GM10248 (cell line): ENCODE data around the gene CDH22.

Source experiments
- CTCF ChIA-PET: fragments of 300-600 bp; sonication (Branson Sonifier 250); formaldehyde crosslinking; extraction: SDS; loops from one replicate; lab custom pipeline; 2021; ENCODE audit warnings: antibody characterized with exemption; lab: Yijun Ruan, JAX
- POLR2A ChIA-PET: fragments of 350-650 bp; sonication (Branson Sonifier 250); formaldehyde crosslinking; extraction: SDS; loops from one replicate; lab custom pipeline; 2020; ENCODE audit warnings: antibody characterized with exemption; lab: Yijun Ruan, JAX
- DNase-seq: peaks from one replicate; pipeline ENCODE4 v3.0.0; 2012; ENCODE audit errors: extremely low spot score
- TF ChIP-seq, protein P1 (sequence below): IDR thresholded peaks from 2 replicates; pipeline ENCODE4 v1.5.1; 2012; ENCODE audit warnings: mild to moderate bottlenecking, low read depth; ENCODE audit errors: extremely low read depth, missing control alignments, control extremely low read depth

Gene CDH22

DNA sequence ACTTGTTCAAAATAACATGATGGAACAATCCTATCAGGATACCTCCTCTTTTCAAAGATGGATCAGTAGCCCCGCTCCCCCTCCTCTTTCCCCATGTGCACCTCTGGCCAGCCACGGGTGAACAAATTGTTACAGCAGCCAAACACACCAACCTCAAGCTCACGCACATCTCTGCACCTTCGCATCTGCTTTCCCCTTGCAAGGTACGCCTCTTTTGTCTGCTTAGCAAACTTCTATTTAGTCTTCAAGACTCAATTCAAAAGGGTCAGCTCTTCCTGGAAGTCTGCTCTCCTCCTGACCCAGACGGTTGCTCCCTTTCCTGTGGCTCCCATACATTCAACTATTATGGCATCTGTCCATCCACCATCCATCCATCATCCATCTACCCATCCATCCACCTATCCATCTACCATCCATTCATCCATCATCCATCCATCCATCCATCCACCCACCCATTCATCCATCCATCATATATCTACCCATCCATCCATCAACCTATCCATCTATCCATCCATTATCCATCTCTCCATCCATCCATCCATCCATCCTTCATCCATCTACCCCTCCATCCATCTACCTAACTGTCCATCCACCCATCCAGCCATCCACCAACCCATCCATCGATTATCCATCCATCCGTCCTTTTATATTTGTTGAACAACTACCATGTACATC lies 36.3 kb upstream of the CDH22 start:
- CTCF ChIA-PET = interaction anchor here (1.2 kb wide), 1 partner anchor 14 kb away, joined by 3 read pairs; no protein-coding TSS in a partner anchor
- POLR2A ChIA-PET = no interaction called here
- TF ChIP-seq, protein P1, sequence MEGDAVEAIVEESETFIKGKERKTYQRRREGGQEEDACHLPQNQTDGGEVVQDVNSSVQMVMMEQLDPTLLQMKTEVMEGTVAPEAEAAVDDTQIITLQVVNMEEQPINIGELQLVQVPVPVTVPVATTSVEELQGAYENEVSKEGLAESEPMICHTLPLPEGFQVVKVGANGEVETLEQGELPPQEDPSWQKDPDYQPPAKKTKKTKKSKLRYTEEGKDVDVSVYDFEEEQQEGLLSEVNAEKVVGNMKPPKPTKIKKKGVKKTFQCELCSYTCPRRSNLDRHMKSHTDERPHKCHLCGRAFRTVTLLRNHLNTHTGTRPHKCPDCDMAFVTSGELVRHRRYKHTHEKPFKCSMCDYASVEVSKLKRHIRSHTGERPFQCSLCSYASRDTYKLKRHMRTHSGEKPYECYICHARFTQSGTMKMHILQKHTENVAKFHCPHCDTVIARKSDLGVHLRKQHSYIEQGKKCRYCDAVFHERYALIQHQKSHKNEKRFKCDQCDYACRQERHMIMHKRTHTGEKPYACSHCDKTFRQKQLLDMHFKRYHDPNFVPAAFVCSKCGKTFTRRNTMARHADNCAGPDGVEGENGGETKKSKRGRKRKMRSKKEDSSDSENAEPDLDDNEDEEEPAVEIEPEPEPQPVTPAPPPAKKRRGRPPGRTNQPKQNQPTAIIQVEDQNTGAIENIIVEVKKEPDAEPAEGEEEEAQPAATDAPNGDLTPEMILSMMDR = no peak
- DNase-seq = no peak

DNA sequence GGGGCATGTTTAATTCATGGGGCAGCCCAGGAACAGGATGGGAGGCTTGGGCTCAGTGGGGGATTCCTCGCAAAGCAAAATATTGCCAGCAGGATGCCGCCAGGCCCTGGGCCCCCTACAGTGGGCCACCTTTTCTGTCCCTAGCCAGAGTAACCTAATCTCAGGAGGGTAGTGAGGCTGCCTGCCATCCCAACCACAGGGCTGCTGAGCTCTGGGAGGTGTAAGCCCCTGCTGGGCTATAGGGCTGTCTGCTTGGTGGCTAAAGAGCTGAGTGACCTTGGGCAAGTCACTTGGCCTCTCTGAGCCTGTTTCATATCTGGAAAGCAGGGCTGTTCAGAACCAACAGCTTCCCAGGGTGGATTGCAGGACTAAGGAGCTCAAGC lies 35.7 kb upstream of the CDH22 start:
- DNase-seq = no peak
- TF ChIP-seq, protein P1 = no peak
- ChIA-PET CTCF (interaction anchor here (1.2 kb wide), 1 partner anchor 14 kb away, joined by 3 read pairs; no protein-coding TSS in a partner anchor), POLR2A (no interaction called here)

DNA sequence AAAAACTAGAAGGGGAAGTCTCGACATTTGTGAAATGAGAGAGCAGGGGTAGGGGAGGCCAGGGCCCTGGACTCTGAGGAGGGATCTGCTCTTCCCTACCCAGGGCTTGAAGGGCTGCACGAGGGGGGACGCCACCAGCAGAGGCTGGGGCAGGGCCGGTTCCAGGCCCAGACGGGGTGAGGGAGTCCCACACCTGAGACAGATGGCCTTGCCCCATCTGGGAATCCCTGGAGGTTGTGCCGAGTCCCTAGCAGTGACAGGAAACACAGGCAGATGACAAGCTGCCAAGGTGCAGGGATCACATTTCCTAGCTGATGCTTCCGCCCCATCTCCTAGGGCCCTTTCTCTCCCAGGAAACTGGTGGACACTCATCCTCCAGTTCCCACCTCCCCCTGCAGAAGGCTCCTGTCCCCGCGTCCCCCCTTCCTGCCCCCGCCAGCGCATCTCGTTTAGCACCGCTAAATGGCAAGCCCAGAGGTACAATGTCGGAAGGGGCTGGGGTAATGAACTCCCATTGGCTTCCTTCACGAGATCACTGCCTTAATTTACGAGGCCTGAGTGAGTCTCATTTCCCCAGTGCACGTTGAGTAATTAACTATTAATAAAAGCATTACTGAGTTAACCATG lies 35.2 kb upstream of the CDH22 start:
- ChIA-PET POLR2A (no interaction called here), CTCF (interaction anchor here (1.2 to 1.4 kb wide), 2 partner anchors 15 to 37 kb away, joined by 3 to 4 read pairs; no protein-coding TSS in a partner anchor)
- DNase-seq = no peak
- TF ChIP-seq, protein P1 = no peak

DNA sequence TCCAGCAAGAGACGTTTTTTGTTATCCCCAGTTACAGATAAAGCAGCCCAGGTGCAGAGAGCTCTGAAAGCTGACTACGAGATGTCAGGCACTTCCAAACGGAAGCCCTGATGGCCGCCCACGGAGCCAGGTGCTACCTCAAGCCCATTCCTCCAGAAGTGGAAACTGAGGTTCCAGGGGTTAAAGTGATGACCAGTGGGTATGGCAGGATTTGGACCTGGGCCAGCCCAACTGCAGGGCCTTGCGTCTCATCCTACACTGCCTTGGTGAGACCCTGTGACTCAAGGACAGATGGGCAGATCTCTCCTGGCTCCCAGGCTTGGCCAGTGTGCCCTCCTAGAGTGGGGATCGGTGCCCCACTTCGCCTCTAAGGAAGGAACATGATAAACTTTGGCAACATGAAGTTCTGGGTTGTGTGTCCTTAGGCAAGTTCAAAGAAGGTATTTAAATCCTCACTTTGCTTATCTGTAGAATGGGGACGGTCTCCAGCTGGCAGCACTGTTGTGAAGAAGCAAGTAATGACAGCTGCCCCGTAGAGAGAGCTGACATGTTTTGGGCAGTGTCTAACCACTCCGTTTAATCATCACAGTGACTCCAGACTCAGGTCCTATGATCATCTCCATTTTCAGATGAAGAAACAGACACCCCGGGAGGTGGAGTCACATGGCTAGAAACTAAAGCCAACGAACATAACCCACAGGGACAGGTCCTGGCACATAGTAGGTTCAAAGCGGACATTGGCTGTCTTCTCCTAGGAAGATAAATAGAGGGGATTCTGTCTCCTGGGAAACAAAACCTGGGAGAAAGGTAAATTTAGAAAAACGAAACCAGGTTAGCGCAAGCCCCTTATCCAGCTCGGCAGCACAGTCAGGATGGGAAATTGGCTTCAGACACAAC lies 34.4 kb upstream of the CDH22 start:
- no peak for DNase-seq
- CTCF ChIA-PET = interaction anchor here (1.4 kb wide), 1 partner anchor 36 kb away, joined by 4 read pairs; no protein-coding TSS in a partner anchor
- POLR2A ChIA-PET = no interaction called here
- TF ChIP-seq, protein P1 = no peak

DNA sequence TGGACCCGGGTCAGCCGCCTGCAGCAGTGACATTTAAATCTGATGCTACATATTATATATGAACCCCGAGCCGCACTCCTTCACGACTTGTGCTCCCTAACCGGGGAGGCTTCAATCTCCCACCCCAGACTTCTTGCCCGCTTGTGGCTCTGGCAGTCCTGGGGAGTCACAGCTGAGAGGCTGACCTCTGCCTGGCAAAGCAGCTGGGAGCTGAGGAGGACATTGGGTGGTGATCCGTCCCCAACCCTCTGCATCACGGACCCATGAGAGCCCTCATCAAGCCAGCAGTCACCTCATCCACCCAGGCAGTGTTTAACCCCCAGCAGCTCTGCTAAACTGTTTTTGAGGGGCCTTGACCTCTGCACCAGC lies 33.7 kb upstream of the CDH22 start:
- DNase-seq = no peak
- ChIA-PET CTCF (interaction anchor here (1.0 kb wide), 1 partner anchor 35 kb away, joined by 3 read pairs; no protein-coding TSS in a partner anchor), POLR2A (no interaction called here)
- TF ChIP-seq, protein P1 = no peak

DNA sequence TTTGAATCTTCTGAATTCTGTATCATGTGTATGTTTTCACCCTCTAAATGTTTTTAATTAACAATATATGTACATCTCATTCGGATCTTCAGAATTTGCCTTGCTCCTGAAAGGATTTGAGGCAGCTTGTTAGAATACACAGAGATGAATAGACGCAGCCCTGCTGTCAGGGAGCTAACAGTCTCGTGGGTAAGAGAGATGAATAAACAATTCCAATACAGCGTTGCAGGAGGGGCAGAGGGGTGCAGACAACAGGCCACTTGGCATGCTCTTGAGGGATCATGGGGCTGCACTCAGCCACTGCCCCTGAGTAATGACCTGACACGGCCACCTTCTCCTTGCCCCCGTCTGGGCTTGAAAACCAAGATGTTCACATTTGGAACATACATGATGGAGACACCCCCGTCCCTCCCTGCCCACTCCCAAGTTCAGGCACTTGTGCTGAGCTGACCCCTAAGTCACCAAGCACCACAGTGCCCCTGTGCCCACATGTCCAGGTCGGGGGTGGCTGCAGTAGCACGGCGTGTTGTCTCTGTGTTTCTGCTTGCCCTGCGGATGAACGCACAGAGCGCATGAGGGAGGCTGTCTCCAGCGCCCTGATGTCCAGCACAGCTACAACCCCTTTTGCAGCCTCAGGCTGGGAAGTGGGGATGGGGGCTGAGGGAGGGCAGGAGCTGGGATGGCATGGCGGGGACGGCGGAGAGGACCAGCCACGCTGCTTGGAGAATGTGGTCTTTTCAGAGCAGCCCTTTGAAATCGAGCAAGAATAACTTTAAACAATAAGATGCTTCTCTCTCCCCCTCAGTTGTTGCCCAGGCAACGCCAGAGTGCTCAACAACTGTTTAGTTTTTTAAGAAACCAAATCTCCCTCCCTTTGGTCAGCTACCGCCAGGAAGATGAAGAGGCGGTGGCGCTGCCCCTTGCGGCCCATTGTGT lies 33.0 kb upstream of the CDH22 start:
- TF ChIP-seq, protein P1 = no peak
- DNase-seq = no peak
- CTCF ChIA-PET = interaction anchor here (1.0 to 1.3 kb wide), 2 partner anchors 8 to 34 kb away, joined by 3 to 5 read pairs; no protein-coding TSS in a partner anchor
- POLR2A ChIA-PET = no interaction called here
